SU-DHL-6 (cell line): Measurements from ENCODE around the gene C4orf36.

Experiments
- H2AFZ ChIP-seq: fragments of 200-600 bp; sonication (generic); 2 replicates; pipeline ENCODE4 v1.6.1; 2014; ENCODE audit warnings: low read depth, mild to moderate bottlenecking, moderate library complexity, mixed read lengths, antibody characterized with exemption, low read length; ENCODE audit not compliant: severe bottlenecking
- H3F3A ChIP-seq: fragments of 200-600 bp; shearing (Covaris generic); 2 replicates; pipeline ENCODE4 v1.6.0; 2016; ENCODE audit warnings: antibody characterized with exemption, mild to moderate bottlenecking; ENCODE audit not compliant: insufficient read depth
- H3K27ac ChIP-seq: fragments of 200-600 bp; sonication (generic); 2 replicates; pipeline ENCODE4 v1.5.1; 2016; ENCODE audit warnings: low read depth, mild to moderate bottlenecking, low read length, moderate library complexity, mixed read lengths
- H3K27me3 ChIP-seq: fragments of 200-600 bp; sonication (generic), shearing (Covaris generic); 2 replicates; pipeline ENCODE4 v1.6.0; 2014; ENCODE audit warnings: mild to moderate bottlenecking, low read length
- H3K36me3 ChIP-seq: fragments of 200-600 bp; sonication (generic); 2 replicates; pipeline ENCODE4 v1.6.1; 2014; ENCODE audit warnings: mild to moderate bottlenecking, low read length, mixed read lengths
- H3K4me2 ChIP-seq: fragments of 300-600, 200-600 bp; shearing (Covaris generic), sonication (generic); 2 replicates; pipeline ENCODE4 v1.6.0; 2014; ENCODE audit warnings: low read length, low read depth, mild to moderate bottlenecking; ENCODE audit not compliant: poor library complexity, severe bottlenecking
- H3K4me3 ChIP-seq: fragments of 200-600 bp; sonication (generic); 2 replicates; pipeline ENCODE4 v1.5.1; 2014; ENCODE audit warnings: antibody characterized with exemption, low read length, mild to moderate bottlenecking, mixed read lengths; ENCODE audit not compliant: insufficient read depth, poor library complexity, severe bottlenecking
- H3K79me2 ChIP-seq: fragments of 200-600 bp; sonication (generic); 2 replicates; pipeline ENCODE4 v1.6.1; 2014; ENCODE audit warnings: mild to moderate bottlenecking, low read length, moderate library complexity; ENCODE audit not compliant: insufficient read depth
- H3K9ac ChIP-seq: fragments of 200-600 bp; sonication (generic); 2 replicates; pipeline ENCODE4 v1.7.0; 2014; ENCODE audit warnings: mild to moderate bottlenecking, low read length
- H3K9me2 ChIP-seq: fragments of 200-600 bp; sonication (generic); replicated peaks from 2 replicates; pipeline ENCODE4 v1.6.1; 2014; ENCODE audit warnings: low read length; ENCODE audit not compliant: insufficient read depth
- H3K9me3 ChIP-seq: fragments of 200-600 bp; sonication (generic); 2 replicates; pipeline ENCODE4 v1.6.1; 2014; ENCODE audit warnings: low read length, mixed read lengths; ENCODE audit not compliant: insufficient read depth
- H4K20me1 ChIP-seq: fragments of 200-600 bp; sonication (generic); 2 replicates; pipeline ENCODE4 v1.6.1; 2014; ENCODE audit warnings: low read depth, mild to moderate bottlenecking, antibody characterized with exemption, low read length, moderate library complexity, mixed read lengths
- CTCF ChIP-seq: fragments of 200-600 bp; sonication (generic); IDR thresholded peaks from one replicate; pipeline ENCODE4 v1.5.1; 2017; ENCODE audit warnings: antibody characterized with exemption, mild to moderate bottlenecking, low read length, moderate library complexity; ENCODE audit not compliant: insufficient read depth, poor library complexity, severe bottlenecking
- EZH2phosphoT487 ChIP-seq: fragments of 200-600 bp; sonication (generic), shearing (Covaris generic); conservative IDR thresholded peaks from 2 replicates; pipeline ENCODE4 v1.6.1; 2018; ENCODE audit warnings: mild to moderate bottlenecking, antibody characterized with exemption, low read length, moderate library complexity, mixed read lengths

Gene C4orf36

DNA sequence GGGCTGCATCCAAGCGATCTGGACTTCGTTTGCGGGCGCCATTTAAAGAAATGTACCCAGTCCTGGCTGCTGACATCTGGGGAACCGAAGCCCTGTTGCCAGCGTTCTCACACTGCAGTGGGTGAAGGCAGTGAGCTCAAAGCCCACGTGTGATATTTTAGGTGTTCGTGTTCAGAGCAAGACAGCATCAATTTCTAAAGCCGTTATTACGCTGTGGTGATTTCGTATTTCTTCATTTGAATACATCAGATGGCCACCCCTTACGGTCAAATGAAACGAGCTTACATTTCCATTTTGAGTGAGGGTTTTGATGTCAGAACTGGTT is 376 bp upstream of the C4orf36 start:
- Histone ChIP-seq H3K27me3 (no peaks in the 10 kb centered on the region), H2AFZ (no peak overlapping the region), H3K9ac (no peak overlapping the region), H3K4me3 (no peak overlapping the region), H3K9me3 (no peaks in the 10 kb centered on the region), H3K4me2 (no peak overlapping the region), H3K36me3 (no peaks in the 10 kb centered on the region), H3K9me2 (no peaks in the 10 kb centered on the region), H3F3A (no peaks in the 10 kb centered on the region), H3K27ac (no peak overlapping the region), H3K79me2 (no peaks in the 10 kb centered on the region), H4K20me1 (no peaks in the 10 kb centered on the region)
- TF ChIP-seq EZH2phosphoT487 (no peak), CTCF (no peak)

DNA sequence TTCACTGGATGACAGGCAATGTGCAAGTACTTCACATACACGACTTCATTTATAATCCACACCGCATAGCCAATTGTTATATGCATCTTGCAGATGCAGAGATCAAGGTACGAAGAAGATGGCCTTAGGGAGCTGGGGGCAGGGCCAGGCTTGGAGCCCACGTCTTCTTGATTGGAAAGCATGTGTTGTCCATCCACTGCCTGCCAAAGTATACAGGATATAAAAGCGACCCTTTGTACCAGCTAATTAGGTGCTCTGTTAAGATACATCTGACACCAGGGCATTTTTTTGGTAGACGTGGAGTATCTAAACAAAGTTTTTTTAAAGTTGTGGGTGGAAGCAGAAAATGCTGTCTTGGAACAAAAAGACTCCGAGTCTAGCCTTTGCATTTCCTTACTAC is 1.4 kb downstream of the C4orf36 start:
- no peak for TF ChIP-seq EZH2phosphoT487
- TF ChIP-seq CTCF: no peak
- no peak overlapping the region for H3K9ac ChIP-seq
- H2AFZ ChIP-seq: no peak overlapping the region
- no peaks in the 10 kb centered on the region for H3K9me3 ChIP-seq
- H3K27me3 ChIP-seq: no peaks in the 10 kb centered on the region
- no peaks in the 10 kb centered on the region for H4K20me1 ChIP-seq
- no peaks in the 10 kb centered on the region for H3K36me3 ChIP-seq
- no peaks in the 10 kb centered on the region for H3K9me2 ChIP-seq
- H3K79me2 ChIP-seq: no peaks in the 10 kb centered on the region
- H3K4me3 ChIP-seq: no peak overlapping the region
- no peak overlapping the region for H3K4me2 ChIP-seq
- H3F3A ChIP-seq: no peaks in the 10 kb centered on the region
- H3K27ac ChIP-seq: no peak overlapping the region

- Histone ChIP-seq H3K4me3 (no peak overlapping the region), H3K27ac (no peak overlapping the region), H3K9me2 (no peaks in the 10 kb centered on the region), H3K9me3 (no peaks in the 10 kb centered on the region), H3K79me2 (no peaks in the 10 kb centered on the region), H4K20me1 (no peaks in the 10 kb centered on the region), H3K9ac (no peak overlapping the region), H3K27me3 (no peaks in the 10 kb centered on the region), H3K36me3 (no peaks in the 10 kb centered on the region), H3K4me2 (no peak overlapping the region), H2AFZ (no peak overlapping the region), H3F3A (no peaks in the 10 kb centered on the region)
- TF ChIP-seq CTCF (no peak), EZH2phosphoT487 (no peak)
Observed at GRCh38 chr4:86879641-86880040, 12.6 kb downstream of the C4orf36 start.

- H3K36me3 ChIP-seq: no peaks in the 10 kb centered on the region
- no peaks in the 10 kb centered on the region for H3K79me2 ChIP-seq
- H3K9me3 ChIP-seq: no peaks in the 10 kb centered on the region
- H3K4me3 ChIP-seq: no peak overlapping the region
- no peaks in the 10 kb centered on the region for H3K27me3 ChIP-seq
- no peak overlapping the region for H3K4me2 ChIP-seq
- H3K9me2 ChIP-seq: no peaks in the 10 kb centered on the region
- no peak overlapping the region for H3K27ac ChIP-seq
- H2AFZ ChIP-seq: no peak overlapping the region
- no peak overlapping the region for H3K9ac ChIP-seq
- no peak for TF ChIP-seq CTCF
- no peak for TF ChIP-seq EZH2phosphoT487
- H3F3A ChIP-seq: no peaks in the 10 kb centered on the region
- no peaks in the 10 kb centered on the region for H4K20me1 ChIP-seq
Observed at GRCh38 chr4:86878640-86879039, 13.6 kb downstream of the C4orf36 start.
